Aorta (tissue), 5 donors: ENCODE results near the gene DOK5. TPM values are rescaled to one million over a fixed set of nuclear protein-coding genes. Genes with fewer than 3 reads are reported as not detected.

Source experiments
- ATAC-seq: fragments of 200-7000 bp; cut with Tn5 transposase; one replicate; pipeline ENCODE4 v1.9.1; 2022; ENCODE audit warnings: moderate library complexity; ENCODE audit not compliant: low FRiP score
- DNase-seq, 2 donors: peaks; one replicate each; pipeline ENCODE4 v3.0.0-alpha.2; 2020
- H3K27ac ChIP-seq, 2 donors: one replicate each; pipeline ENCODE4 v1.5.1; 2013; ENCODE audit warnings: low read length in 2 of 2, mild to moderate bottlenecking in 2 of 2, moderate library complexity in 2 of 2, control low read depth in 1 of 2, inconsistent platforms in 1 of 2, low read depth in 1 of 2
- H3K27me3 ChIP-seq, 2 donors: one replicate each; pipeline ENCODE4 v1.6.1; 2013; ENCODE audit warnings: control low read depth in 1 of 2, low read length in 1 of 2, mild to moderate bottlenecking in 1 of 2, moderate library complexity in 1 of 2; ENCODE audit not compliant: insufficient read depth in 2 of 2, control insufficient read depth in 1 of 2
- H3K36me3 ChIP-seq, 2 donors: one replicate each; pipeline ENCODE4 v1.6.1; 2013; ENCODE audit warnings: control low read depth in 1 of 2, low read length in 1 of 2, mild to moderate bottlenecking in 1 of 2; ENCODE audit not compliant: insufficient read depth in 2 of 2, control insufficient read depth in 1 of 2
- H3K4me1 ChIP-seq, 2 donors: one replicate each; pipeline ENCODE4 v1.6.1; 2013; ENCODE audit warnings: low read length in 2 of 2, control low read depth in 1 of 2, mild to moderate bottlenecking in 1 of 2, moderate library complexity in 1 of 2; ENCODE audit not compliant: insufficient read depth in 2 of 2, control insufficient read depth in 1 of 2
- H3K4me3 ChIP-seq, 2 donors: one replicate each; pipeline ENCODE4 v1.5.1; 2013; ENCODE audit warnings: low read length in 2 of 2, control low read depth in 1 of 2, mild to moderate bottlenecking in 1 of 2
- H3K9me3 ChIP-seq: one replicate; pipeline ENCODE4 v1.6.1; 2013; ENCODE audit warnings: mild to moderate bottlenecking, low read length; ENCODE audit not compliant: control insufficient read depth
- WGBS, 2 donors: extraction: QIAGEN DNeasy Blood & Tissue Kit; methylation state at CpG; one replicate each; pipeline ENCODE4 v1.1.7; 2013; 5-methylcytosine and 5-hydroxymethylcytosine counted together
- intact Hi-C, 2 donors: fragments of 100-400 bp; cut with DNase I; formaldehyde crosslinking; loops; one replicate each; pipeline versions ENCODE4 v1.14.2 to v1.15.0; 2022
- polyA plus RNA-seq, 2 donors: library from polyadenylated mRNA; stranded (reverse); fragments of 200-250 nt; gene quantifications; one replicate each; pipeline ENCODE4 v1.2.3, GENCODE V29; 2013
- total RNA-seq, 2 donors: library from RNA; stranded (reverse); fragmentation: NEBNext Ultra II Directional; extraction: Animal tissue kit (Norgen Biotek cat#: 25700); gene quantifications; one replicate each; pipeline ENCODE4 v1.2.1, GENCODE V29; 2021
- donor health status: healthy with polysubstance abuse.
- donor health status: Bipolar disorder and iron deficiency.
- donor health status: DM: no; HTN: no; CAD: no.
- donor health status: DM: no; HTN: no; CAD: no.
- donor health status: DM: yes; HTN: yes; CAD: no.

The DOK5 gene
- total and polyA plus RNA-seq, 4 donors = 5.2 to 13.3 (median 9.0) TPM

GRCh38 chr20:54565255-54565654, 89.9 kb downstream of the DOK5 start:
- no peak overlapping the region for H3K27ac ChIP-seq
- WGBS, 2 donors = 96 to 97% methylated on average over 1 of the region's 1 CpG
- intact Hi-C loops = loop anchor here in 1 of 2 donors (10.0 kb wide), 1 partner anchor 90 kb away; the partner anchor contains the start of gene DOK5
- H3K4me3 ChIP-seq = no peak overlapping the region
- no peaks in the 10 kb centered on the region for H3K9me3 ChIP-seq
- ATAC-seq (no peak), DNase-seq (no peak)
- no peaks in the 10 kb centered on the region for H3K27me3 ChIP-seq
- no peaks in the 10 kb centered on the region for H3K4me1 ChIP-seq
- no peaks in the 10 kb centered on the region for H3K36me3 ChIP-seq

GRCh38 chr20:54566031-54566688, 90.8 kb downstream of the DOK5 start:
- no peaks in the 10 kb centered on the region for H3K27me3 ChIP-seq
- no peaks in the 10 kb centered on the region for H3K9me3 ChIP-seq
- H3K36me3 ChIP-seq = no peaks in the 10 kb centered on the region
- no peak for DNase-seq
- ATAC-seq = no peak
- no peak overlapping the region for H3K27ac ChIP-seq
- H3K4me3 ChIP-seq = no peak overlapping the region
- H3K4me1 ChIP-seq = no peaks in the 10 kb centered on the region
- intact Hi-C loops = loop anchor here in 1 of 2 donors (10.0 kb wide), 1 partner anchor 91 kb away; the partner anchor contains the start of gene DOK5
- WGBS, 2 donors = 70 to 77% methylated on average over 5 of the region's 5 CpGs

GRCh38 chr20:54570561-54570960, 95.2 kb downstream of the DOK5 start:
- Histone ChIP-seq H3K4me1 (no peaks in the 10 kb centered on the region), H3K4me3 (no peak overlapping the region), H3K27me3 (no peaks in the 10 kb centered on the region), H3K27ac (no peak overlapping the region), H3K9me3 (no peaks in the 10 kb centered on the region), H3K36me3 (no peaks in the 10 kb centered on the region)
- ATAC-seq (no peak), DNase-seq (no peak)
- 76 to 84% methylated on average over 2 of the region's 2 CpGs for WGBS, 2 donors
- intact Hi-C loops = no loop called here

- intact Hi-C loops = no loop called here
- 80 to 82% methylated on average over 8 of the region's 8 CpGs for WGBS, 2 donors
- H3K4me1 ChIP-seq = no peaks in the 10 kb centered on the region
- H3K9me3 ChIP-seq = no peaks in the 10 kb centered on the region
- DNase-seq (no peak), ATAC-seq (no peak)
- H3K27me3 ChIP-seq = no peaks in the 10 kb centered on the region
- H3K36me3 ChIP-seq = no peaks in the 10 kb centered on the region
- no peak overlapping the region for H3K27ac ChIP-seq
- no peak overlapping the region for H3K4me3 ChIP-seq
Observed at GRCh38 chr20:54572665-54573435, 97.5 kb downstream of the DOK5 start.

- Histone ChIP-seq H3K4me1 (no peaks in the 10 kb centered on the region), H3K36me3 (no peaks in the 10 kb centered on the region), H3K27me3 (no peaks in the 10 kb centered on the region), H3K4me3 (no peak overlapping the region), H3K9me3 (no peaks in the 10 kb centered on the region), H3K27ac (no peak overlapping the region)
- 12 to 18% methylated on average over 6 of the region's 6 CpGs for WGBS, 2 donors
- peak in 1 of 2 donors; percentile 56 for DNase-seq
- ATAC-seq = no peak
- intact Hi-C loops = no loop called here
Observed at GRCh38 chr20:54573838-54574237, 98.4 kb downstream of the DOK5 start.

GRCh38 chr20:54576518-54576917, 101.1 kb downstream of the DOK5 start:
- no peaks in the 10 kb centered on the region for H3K4me1 ChIP-seq
- ATAC-seq (no peak), DNase-seq (no peak)
- no peaks in the 10 kb centered on the region for H3K9me3 ChIP-seq
- WGBS, 2 donors = 95 to 97% methylated on average over 6 of the region's 6 CpGs
- H3K27me3 ChIP-seq = no peaks in the 10 kb centered on the region
- H3K36me3 ChIP-seq = no peaks in the 10 kb centered on the region
- intact Hi-C loops = no loop called here
- H3K4me3 ChIP-seq = no peak overlapping the region
- no peak overlapping the region for H3K27ac ChIP-seq

- no peak overlapping the region for H3K27ac ChIP-seq
- no peak overlapping the region for H3K4me3 ChIP-seq
- no peaks in the 10 kb centered on the region for H3K9me3 ChIP-seq
- no peak for ATAC-seq
- H3K27me3 ChIP-seq = no peaks in the 10 kb centered on the region
- no peaks in the 10 kb centered on the region for H3K36me3 ChIP-seq
- intact Hi-C loops = no loop called here
- no peaks in the 10 kb centered on the region for H3K4me1 ChIP-seq
- DNase-seq = no peak
Observed at GRCh38 chr20:54577637-54578036, 102.2 kb downstream of the DOK5 start.

GRCh38 chr20:54585217-54585616, 109.8 kb downstream of the DOK5 start:
- Histone ChIP-seq H3K36me3 (no peaks in the 10 kb centered on the region), H3K4me3 (no peak overlapping the region), H3K27ac (no peak overlapping the region), H3K4me1 (no peaks in the 10 kb centered on the region), H3K9me3 (no peaks in the 10 kb centered on the region), H3K27me3 (no peaks in the 10 kb centered on the region)
- WGBS, 2 donors = 81 to 88% methylated on average over 3 of the region's 3 CpGs
- no peak for ATAC-seq
- no peak for DNase-seq
- intact Hi-C loops = no loop called here

- H3K9me3 ChIP-seq = no peaks in the 10 kb centered on the region
- WGBS, 2 donors = 95% methylated on average over 6 of the region's 6 CpGs
- ATAC-seq = no peak
- intact Hi-C loops = no loop called here
- H3K27me3 ChIP-seq = no peaks in the 10 kb centered on the region
- H3K36me3 ChIP-seq = no peaks in the 10 kb centered on the region
- no peaks in the 10 kb centered on the region for H3K4me1 ChIP-seq
- no peak for DNase-seq
- H3K27ac ChIP-seq = no peak overlapping the region
- H3K4me3 ChIP-seq = no peak overlapping the region
Observed at GRCh38 chr20:54587408-54587807, 112.0 kb downstream of the DOK5 start.
